ENCODE data around the gene TXNL1.

DNA sequence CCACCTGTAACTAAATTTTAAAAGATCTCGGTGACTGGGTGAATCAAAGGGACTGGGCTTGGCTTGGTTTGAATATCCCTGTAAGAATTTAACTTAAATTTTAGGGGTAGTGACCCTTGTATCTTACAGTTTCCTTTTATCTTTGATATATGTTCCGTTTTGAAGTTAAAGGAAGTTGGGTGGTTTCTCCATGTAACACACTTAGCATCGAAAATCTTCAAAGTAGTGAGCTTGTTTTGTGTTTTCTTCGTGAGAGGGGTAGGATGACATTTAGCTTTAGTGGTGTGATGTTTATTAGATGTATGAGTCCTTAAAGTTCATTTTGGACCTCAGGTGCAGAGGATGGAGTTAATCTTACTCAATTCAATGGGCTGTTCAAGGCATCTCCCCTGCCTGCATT lies 14.4 kb upstream of the TXNL1 start:
- TF ChIP-seq EZH2 (IDR thresholded peaks at IDR 0.05): no peak
- TF ChIP-seq CTCF (IDR thresholded peaks at IDR 0.05): no peak
